Measurements from ENCODE around the gene NUDT3. TPM values are rescaled to one million over a fixed set of nuclear protein-coding genes. Genes with fewer than 3 reads are reported as not detected.

The NUDT3 gene
- total and polyA plus RNA-seq, 2 experiments from 2014 or later: 12.1 to 31.1 TPM

- TF ChIP-seq, protein P1, sequence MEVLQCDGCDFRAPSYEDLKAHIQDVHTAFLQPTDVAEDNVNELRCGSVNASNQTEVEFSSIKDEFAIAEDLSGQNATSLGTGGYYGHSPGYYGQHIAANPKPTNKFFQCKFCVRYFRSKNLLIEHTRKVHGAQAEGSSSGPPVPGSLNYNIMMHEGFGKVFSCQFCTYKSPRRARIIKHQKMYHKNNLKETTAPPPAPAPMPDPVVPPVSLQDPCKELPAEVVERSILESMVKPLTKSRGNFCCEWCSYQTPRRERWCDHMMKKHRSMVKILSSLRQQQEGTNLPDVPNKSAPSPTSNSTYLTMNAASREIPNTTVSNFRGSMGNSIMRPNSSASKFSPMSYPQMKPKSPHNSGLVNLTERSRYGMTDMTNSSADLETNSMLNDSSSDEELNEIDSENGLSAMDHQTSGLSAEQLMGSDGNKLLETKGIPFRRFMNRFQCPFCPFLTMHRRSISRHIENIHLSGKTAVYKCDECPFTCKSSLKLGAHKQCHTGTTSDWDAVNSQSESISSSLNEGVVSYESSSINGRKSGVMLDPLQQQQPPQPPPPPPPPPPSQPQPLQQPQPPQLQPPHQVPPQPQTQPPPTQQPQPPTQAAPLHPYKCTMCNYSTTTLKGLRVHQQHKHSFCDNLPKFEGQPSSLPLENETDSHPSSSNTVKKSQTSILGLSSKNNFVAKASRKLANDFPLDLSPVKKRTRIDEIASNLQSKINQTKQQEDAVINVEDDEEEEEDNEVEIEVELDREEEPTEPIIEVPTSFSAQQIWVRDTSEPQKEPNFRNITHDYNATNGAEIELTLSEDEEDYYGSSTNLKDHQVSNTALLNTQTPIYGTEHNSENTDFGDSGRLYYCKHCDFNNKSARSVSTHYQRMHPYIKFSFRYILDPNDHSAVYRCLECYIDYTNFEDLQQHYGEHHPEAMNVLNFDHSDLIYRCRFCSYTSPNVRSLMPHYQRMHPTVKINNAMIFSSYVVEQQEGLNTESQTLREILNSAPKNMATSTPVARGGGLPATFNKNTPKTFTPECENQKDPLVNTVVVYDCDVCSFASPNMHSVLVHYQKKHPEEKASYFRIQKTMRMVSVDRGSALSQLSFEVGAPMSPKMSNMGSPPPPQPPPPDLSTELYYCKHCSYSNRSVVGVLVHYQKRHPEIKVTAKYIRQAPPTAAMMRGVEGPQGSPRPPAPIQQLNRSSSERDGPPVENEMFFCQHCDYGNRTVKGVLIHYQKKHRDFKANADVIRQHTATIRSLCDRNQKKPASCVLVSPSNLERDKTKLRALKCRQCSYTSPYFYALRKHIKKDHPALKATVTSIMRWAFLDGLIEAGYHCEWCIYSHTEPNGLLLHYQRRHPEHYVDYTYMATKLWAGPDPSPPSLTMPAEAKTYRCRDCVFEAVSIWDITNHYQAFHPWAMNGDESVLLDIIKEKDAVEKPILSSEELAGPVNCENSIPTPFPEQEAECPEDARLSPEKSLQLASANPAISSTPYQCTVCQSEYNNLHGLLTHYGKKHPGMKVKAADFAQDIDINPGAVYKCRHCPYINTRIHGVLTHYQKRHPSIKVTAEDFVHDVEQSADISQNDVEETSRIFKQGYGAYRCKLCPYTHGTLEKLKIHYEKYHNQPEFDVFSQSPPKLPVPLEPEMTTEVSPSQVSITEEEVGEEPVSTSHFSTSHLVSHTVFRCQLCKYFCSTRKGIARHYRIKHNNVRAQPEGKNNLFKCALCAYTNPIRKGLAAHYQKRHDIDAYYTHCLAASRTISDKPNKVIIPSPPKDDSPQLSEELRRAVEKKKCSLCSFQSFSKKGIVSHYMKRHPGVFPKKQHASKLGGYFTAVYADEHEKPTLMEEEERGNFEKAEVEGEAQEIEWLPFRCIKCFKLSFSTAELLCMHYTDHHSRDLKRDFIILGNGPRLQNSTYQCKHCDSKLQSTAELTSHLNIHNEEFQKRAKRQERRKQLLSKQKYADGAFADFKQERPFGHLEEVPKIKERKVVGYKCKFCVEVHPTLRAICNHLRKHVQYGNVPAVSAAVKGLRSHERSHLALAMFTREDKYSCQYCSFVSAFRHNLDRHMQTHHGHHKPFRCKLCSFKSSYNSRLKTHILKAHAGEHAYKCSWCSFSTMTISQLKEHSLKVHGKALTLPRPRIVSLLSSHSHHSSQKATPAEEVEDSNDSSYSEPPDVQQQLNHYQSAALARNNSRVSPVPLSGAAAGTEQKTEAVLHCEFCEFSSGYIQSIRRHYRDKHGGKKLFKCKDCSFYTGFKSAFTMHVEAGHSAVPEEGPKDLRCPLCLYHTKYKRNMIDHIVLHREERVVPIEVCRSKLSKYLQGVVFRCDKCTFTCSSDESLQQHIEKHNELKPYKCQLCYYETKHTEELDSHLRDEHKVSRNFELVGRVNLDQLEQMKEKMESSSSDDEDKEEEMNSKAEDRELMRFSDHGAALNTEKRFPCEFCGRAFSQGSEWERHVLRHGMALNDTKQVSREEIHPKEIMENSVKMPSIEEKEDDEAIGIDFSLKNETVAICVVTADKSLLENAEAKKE (CRISPR knock-in tag; IDR thresholded peaks at IDR 0.05): no peak
- TF ChIP-seq, protein P2, sequence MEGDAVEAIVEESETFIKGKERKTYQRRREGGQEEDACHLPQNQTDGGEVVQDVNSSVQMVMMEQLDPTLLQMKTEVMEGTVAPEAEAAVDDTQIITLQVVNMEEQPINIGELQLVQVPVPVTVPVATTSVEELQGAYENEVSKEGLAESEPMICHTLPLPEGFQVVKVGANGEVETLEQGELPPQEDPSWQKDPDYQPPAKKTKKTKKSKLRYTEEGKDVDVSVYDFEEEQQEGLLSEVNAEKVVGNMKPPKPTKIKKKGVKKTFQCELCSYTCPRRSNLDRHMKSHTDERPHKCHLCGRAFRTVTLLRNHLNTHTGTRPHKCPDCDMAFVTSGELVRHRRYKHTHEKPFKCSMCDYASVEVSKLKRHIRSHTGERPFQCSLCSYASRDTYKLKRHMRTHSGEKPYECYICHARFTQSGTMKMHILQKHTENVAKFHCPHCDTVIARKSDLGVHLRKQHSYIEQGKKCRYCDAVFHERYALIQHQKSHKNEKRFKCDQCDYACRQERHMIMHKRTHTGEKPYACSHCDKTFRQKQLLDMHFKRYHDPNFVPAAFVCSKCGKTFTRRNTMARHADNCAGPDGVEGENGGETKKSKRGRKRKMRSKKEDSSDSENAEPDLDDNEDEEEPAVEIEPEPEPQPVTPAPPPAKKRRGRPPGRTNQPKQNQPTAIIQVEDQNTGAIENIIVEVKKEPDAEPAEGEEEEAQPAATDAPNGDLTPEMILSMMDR (conservative IDR thresholded peaks at IDR 0.05; ENCODE audit: low read depth in 2 of 2): no peak
- TF ChIP-seq NANOG (IDR thresholded peaks at IDR 0.05; ENCODE audit: borderline replicate concordance) (no peak), EZH2phosphoT487 (IDR thresholded peaks at IDR 0.05; ENCODE audit: unreplicated experiment) (no peak), STAT1 (IDR thresholded peaks at IDR 0.05; ENCODE audit: unreplicated experiment) (no peak)
- TF ChIP-seq, protein P3, sequence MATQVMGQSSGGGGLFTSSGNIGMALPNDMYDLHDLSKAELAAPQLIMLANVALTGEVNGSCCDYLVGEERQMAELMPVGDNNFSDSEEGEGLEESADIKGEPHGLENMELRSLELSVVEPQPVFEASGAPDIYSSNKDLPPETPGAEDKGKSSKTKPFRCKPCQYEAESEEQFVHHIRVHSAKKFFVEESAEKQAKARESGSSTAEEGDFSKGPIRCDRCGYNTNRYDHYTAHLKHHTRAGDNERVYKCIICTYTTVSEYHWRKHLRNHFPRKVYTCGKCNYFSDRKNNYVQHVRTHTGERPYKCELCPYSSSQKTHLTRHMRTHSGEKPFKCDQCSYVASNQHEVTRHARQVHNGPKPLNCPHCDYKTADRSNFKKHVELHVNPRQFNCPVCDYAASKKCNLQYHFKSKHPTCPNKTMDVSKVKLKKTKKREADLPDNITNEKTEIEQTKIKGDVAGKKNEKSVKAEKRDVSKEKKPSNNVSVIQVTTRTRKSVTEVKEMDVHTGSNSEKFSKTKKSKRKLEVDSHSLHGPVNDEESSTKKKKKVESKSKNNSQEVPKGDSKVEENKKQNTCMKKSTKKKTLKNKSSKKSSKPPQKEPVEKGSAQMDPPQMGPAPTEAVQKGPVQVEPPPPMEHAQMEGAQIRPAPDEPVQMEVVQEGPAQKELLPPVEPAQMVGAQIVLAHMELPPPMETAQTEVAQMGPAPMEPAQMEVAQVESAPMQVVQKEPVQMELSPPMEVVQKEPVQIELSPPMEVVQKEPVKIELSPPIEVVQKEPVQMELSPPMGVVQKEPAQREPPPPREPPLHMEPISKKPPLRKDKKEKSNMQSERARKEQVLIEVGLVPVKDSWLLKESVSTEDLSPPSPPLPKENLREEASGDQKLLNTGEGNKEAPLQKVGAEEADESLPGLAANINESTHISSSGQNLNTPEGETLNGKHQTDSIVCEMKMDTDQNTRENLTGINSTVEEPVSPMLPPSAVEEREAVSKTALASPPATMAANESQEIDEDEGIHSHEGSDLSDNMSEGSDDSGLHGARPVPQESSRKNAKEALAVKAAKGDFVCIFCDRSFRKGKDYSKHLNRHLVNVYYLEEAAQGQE (IDR thresholded peaks at IDR 0.05; ENCODE audit: unreplicated experiment): no peak
Observed at GRCh38 chr6:34229877-34230276, 162.6 kb downstream of the NUDT3 start (continued).

Small RNA genes within 50 kb of the gene (microRNA-seq; reads per million reads assigned to microRNA genes)
- not detected for gene MIR6835

Small RNA genes within 50 kb of the gene (small RNA-seq; reads per million reads assigned to genes)
- not detected for gene MIR6835 (ENCODE audit: low replicate concordance)

Other genes starting within 250 kb of the NUDT3 start
- gene GRM4, start 246.6 kb downstream of the NUDT3 start, total RNA-seq (2014; rRNA removed; shearing (Covaris generic)): 24.4 and 30.6 TPM in 2 replicates
- 7.0 and 8.7 TPM in 2 replicates for gene GRM4, start 246.6 kb downstream of the NUDT3 start, polyA plus RNA-seq (2016; fragmentation: Nextera tagmentation; extraction: Ambion mirVana)
- 1,700 and 2,052 TPM in 2 replicates for gene HMGA1, start 155.8 kb downstream of the NUDT3 start, total RNA-seq (2014; rRNA removed; shearing (Covaris generic))
- 1,386 and 1,411 TPM in 2 replicates for gene HMGA1, start 155.8 kb downstream of the NUDT3 start, polyA plus RNA-seq (2016; fragmentation: Nextera tagmentation; extraction: Ambion mirVana)
- gene SMIM29, start 143.7 kb downstream of the NUDT3 start, total RNA-seq (2014; rRNA removed; shearing (Covaris generic)): 5.0 and 9.0 TPM in 2 replicates
- gene SMIM29, start 143.7 kb downstream of the NUDT3 start, polyA plus RNA-seq (2016; fragmentation: Nextera tagmentation; extraction: Ambion mirVana): 15.9 and 17.0 TPM in 2 replicates
- 1,675 and 2,175 TPM in 2 replicates for gene RPS10, start 33.4 kb upstream of the NUDT3 start, total RNA-seq (2014; rRNA removed; shearing (Covaris generic))
- gene RPS10, start 33.4 kb upstream of the NUDT3 start, polyA plus RNA-seq (2016; fragmentation: Nextera tagmentation; extraction: Ambion mirVana): 1,755 and 1,834 TPM in 2 replicates
- gene PACSIN1, start 73.4 kb upstream of the NUDT3 start, total RNA-seq (2014; rRNA removed; shearing (Covaris generic)): 6.2 and 8.7 TPM in 2 replicates
- gene PACSIN1, start 73.4 kb upstream of the NUDT3 start, polyA plus RNA-seq (2016; fragmentation: Nextera tagmentation; extraction: Ambion mirVana): 4.7 and 5.2 TPM in 2 replicates
- 0.69 TPM in 1 of 2 replicates, not detected in the other for gene SPDEF, start 163.7 kb upstream of the NUDT3 start, total RNA-seq (2014; rRNA removed; shearing (Covaris generic))
- gene SPDEF, start 163.7 kb upstream of the NUDT3 start, polyA plus RNA-seq (2016; fragmentation: Nextera tagmentation; extraction: Ambion mirVana): not detected in 2 replicates